NCI-H1930 (cell line): ENCODE results near the gene CGREF1.
"Not testable (repeated sequence)": the region's sequence is repeated elsewhere in the genome, so short reads cannot be mapped to it uniquely, and the experiment has no call there.

Experiments
- DNase-seq, 2 experiments: peaks; one replicate each; lab custom pipeline; 2025; lab: John Stamatoyannopoulos, UW

CGREF1 gene

DNA sequence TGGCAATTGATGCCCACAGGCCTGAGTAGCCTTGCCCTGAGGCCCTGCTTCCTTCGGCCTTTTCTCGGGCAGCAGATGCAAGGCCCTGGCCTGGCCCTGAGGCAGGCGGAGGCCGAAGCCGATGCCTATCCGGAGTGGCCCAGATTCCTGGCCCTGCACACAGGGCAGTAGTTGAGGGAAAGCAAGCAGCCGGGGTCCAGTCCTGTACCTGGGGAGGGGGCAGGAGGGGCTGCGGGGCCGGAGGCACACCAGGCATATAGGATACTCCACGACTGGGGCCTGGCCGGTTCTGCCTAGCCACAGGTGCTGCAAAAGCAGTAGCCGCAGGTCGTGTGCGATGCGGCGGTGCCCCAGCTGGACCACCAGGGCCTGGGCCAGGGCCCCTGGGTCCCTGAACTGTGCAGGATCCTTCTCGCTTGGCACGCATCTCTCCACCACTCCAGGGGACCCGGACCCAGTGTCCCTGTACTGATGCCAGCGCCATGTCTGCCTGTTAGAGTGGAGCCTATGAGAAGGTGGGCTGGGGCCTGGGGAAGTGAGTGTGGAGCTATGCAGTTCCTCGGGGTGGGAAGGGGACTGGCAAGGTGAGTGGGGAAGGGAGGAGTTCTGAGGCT, 18.5 kb upstream of the CGREF1 start:
- DNase-seq = no peak

DNA sequence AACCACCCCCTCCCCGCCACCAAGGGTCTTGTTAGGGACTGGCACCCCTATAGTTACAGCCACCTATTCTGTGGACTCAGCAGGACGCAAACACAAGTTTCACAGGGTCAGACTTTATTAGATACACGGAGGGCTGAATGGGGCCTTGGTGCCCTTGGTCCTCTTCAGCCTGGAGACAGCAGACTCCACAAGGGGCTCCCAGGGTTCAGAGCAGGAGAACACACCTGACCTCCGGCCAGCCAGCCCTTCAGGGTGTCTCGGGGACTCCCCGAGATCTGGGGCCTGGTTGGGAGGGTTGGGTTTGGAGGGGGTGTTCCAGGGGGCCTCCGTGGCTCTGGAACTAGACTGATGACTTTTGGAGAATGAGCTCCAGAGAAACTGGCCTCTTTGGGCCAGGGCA, 17.8 kb upstream of the CGREF1 start:
- DNase-seq = no peak

DNA sequence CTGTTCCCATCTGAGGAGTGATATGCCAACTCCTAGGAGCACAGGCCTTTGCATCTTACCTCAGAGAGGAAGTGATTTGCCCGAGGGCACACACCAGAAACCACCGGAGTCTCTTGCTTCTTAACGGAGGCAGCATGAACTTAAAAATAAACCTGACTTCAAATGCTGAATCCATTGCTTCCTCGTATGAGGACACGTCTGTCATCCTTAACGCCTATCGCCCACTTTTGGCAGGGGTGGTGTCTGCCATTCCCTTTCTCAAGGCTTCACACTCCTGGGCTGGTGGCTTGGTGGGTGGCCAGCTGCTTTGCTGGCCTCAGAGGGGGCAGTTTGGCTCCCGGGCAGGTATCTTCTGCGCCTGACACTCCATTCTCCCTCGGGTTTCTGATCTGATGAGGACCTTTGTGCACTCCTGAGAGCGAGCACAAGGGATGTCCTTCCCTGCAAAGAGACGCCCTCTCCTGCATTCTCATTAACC, 16.6 kb upstream of the CGREF1 start:
- DNase-seq = no peak

DNA sequence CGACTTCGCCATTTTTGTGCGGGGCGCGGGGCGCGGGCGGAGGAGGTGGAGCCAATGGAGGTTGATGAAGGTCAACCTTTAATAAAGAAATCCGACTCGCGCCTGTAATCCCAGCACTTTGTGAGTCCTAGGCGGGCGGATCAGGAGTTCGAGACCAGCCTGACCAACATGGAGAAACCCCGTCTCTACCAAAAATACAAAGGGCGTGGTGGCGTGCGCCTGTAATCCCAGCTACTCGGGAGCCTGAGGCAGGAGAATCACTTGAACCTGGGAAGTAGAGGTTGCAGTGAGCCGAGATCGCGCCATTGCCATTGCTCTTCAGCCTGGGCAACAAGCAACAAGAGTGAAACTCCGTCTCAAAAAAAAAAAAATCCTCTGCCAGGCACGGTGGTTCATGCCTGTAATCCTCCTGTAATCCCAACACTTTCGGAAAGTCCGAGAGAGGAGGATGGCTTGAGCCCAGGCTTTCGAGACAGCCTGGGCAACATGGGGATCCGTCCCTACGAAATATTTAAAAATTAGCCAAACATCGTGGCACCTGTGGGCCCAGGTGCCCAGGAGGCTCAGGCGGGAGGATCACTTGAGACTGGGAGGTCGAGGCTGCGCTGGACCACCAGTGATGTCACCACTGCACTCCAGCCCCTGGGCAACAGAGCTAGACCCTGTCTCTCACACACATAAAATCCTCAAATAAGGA, 16.0 kb upstream of the CGREF1 start:
- DNase-seq = no peak

DNA sequence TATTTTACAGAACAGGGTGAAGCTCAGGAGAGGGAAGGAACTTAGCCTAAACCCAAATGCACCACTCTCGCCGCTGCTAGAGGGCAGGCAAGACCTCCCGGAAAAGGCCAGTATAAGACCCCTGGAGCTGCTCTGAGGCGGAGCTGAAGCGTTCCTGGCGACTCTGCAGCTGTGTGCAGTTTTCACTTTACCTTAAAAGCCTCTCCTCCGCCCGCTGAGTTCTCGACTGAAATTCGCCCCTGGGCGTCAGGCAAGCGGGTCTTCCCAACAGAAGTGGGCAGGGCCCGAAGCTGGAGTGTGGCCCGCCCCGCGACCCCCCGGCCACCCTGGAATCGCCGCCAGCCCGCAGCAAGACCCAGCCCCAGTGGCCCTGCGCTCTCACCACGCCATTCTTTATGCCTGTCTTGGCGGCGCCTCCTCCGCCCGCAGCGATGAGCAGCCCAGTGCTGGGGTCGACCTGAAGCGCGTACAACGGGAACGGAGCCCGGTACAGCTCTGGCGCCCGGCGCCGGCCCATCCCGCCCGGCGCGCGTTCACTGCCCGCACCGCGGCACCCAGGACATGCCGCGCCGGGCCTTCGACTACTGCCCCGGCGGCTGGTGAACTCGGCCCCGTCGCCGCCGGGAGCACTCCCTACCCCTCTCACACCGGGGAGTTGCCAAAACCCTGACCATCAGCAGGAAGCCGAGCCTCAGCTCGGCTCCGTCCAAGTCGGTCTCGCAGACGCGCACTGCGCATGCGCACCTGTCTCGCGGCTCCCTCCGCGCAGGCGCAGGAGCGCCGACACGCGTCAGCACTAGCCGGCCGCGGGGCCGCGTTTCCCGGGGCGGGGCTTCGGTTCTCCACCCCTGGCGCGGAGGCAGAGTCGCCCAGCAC, 15.2 kb upstream of the CGREF1 start, which contains the start of gene PREB:
Gene PREB, minus strand, starts transcription at position 732 of the 876 bp plus-strand sequence. Its CDS starts 215 bp downstream, at position 517.
- peak; percentile 94 to 98 for DNase-seq

DNA sequence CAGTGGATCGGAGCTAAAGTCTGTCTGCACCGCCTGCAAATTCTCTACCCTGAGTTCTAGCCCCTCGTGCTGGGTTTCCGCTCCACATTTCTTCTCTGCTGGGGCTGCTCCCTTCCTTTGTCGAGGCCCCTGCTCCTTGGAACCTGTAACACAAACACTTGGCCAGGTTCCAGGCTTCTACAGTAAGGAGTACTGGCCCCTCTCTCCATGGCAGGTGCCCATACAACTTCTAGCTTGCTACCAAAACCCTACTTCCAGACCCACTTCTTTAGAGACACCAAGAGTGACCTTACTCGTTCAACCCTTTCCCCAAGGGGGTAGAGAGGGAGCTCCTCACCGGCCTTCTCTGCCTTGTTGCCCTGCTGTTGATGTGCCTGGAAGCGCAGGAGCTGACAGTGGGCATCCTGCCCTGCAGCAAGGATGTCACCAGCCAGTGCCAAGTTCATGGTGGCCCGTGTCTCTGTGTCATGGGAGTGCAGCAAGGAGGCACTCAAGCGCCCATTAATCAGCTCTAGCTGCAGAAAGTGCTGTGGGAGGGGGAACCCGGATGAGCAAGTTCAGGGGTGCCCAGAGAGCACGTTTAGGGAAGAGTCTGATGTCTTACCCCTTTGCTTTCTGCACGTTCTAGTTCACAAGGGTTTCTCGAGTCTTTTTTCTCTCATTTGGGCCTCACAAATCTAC, 14.4 kb upstream of the CGREF1 start:
- DNase-seq = no peak

DNA sequence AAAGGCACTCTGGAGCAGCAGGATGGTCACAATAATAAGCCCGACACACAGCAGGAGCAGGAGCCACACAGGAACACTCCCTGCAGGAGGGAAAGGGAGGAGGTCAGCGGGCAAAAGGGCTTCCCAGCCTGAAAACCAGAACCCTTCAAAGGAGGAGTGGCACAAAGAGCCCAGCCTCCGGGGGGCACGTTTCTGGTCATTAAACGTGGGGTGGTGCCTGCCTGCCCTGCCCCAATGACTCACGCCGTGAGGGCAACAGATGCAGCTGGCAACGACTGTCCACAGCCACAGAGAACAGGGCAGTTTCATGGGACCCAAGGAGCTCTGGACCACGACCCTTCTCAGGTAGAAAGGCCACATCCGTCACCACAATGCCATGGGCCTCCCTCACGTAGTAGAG, 12.5 kb upstream of the CGREF1 start:
- no peak for DNase-seq

DNA sequence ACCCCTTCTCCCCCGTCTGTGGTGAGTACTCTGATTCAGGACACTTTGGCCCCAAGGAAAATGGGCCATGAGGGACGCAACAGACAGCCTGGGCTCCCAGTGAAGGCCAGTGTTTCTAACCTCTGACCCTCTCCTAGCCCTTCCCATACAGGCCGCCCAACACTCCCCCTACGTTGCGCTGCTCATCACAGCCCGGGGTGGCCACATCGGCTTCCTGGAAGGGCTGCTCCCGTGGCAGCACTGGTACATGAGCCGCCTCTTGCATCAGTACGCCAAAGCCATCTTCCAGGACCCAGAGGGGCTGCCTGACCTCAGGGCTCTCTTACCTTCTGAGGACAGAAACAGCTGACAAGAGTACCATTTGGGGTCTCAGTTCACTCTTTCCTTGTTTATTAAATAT, 11.5 kb upstream of the CGREF1 start:
- no peak for DNase-seq

DNA sequence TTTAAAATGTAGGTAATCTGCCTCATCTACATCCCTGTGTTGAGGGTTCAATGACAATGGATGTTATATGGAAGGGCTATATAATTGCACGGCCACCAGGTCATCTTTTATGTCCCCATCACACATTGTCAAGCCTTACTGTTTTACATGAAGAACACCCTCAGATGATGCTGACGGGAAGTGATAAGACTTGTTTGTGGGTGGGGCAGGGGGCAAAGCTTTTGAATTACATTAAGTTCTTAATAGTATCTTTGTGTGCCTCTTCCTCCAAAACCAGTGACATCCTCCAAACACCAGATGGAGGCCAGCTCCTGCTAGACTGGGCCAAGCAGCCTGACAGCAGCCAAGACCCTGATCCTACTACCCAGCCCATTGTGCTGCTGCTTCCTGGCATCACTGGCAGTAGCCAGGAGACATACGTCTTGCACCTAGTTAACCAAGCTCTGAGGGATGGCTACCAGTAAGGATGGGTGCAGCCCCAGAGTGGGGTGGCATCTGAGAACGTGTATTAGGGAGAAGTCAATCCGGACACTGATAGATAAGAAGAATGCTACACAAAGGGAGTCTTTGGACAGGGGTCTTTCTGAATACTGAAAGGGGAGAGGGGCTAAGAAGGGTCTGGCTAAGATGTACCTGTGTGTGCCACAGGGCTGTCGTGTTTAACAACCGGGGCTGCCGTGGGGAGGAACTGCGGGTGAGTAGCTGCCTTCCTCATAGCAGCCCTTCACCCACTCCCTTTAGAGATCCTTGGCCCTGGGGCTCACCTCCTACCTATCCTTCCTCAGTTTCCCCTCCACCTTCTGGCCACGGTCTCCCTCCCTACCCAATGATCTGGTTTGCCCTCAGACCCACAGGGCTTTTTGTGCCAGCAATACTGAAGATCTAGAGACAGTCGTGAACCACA, 10.0 kb upstream of the CGREF1 start:
- DNase-seq = no peak

DNA sequence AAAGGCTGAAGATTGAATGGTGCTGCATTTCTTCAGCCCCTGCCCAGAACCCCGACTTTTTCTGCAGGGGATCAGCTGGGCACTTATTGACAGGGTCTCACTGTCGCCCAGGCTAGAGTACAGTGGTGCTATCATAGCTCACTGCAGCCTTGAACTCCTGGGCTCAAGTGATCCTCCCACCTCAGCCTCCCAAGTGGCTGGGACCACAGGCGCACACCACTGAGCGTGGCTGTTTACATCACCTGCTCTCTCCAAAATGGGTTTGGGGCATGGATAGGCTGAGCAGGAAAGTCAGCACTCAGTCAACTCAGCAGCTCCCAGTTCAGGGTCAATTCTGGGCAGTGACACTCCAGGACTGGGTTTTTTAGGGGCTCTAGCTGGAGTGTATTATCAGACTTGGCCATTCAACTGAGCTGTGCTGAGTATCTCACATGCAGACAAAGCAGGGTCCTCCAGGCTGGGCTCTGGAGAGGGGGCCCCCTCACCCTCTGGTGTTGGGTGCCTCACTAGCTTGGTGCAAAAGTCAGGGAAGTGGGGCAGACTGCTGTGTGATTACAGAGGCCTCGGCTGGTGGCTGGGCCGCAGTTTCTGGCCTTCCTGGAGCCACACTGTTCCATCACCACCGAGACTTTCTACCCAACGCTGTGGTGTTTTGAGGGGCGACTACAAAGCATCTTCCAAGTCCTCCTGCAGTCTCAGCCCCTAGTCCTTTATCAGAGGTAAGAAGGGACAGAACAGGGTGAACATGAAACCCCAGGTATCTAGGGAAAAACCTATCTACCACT, 9.1 kb upstream of the CGREF1 start:
- DNase-seq = no peak

DNA sequence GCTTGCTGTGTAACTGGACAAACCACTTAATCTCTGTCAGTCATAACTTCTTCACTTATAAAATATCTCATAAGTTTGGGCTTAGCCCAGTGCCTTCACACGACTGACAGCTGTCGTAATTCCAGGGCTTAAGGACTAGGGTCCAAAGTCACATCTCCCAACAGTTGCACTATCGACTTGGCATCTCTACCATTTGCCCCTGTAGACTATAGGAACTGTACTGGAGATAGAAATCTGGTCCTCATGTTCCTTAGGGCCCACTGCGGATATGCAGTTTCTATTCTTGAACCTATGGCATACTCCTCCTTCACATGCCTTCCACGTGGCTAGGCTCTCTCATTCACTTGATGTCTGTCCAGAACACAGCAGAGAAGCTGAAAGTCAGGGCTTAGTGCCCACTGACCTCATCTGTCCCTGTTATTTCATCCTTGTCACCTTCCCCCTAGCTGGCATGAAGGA, 7.4 kb upstream of the CGREF1 start:
- DNase-seq = no peak

DNA sequence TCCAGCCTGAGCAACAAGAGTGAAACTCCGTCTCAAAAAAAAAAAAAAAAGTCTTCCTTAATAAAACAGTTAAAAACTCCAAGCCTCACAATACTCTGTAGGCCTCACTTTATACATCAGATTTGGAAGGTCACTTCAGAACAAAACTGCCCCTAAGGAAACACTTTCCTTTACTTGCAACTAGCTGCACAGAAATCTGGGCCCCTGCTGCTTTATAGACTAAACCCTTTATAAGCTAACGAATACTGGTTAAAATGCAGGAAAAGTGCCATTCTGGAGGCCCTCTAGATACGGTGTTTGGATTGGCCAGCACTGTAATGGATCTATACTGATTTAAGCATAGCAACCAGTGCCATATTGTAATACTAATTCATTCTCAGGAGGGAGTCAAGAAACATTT, 6.2 kb upstream of the CGREF1 start:
- DNase-seq = no peak

DNA sequence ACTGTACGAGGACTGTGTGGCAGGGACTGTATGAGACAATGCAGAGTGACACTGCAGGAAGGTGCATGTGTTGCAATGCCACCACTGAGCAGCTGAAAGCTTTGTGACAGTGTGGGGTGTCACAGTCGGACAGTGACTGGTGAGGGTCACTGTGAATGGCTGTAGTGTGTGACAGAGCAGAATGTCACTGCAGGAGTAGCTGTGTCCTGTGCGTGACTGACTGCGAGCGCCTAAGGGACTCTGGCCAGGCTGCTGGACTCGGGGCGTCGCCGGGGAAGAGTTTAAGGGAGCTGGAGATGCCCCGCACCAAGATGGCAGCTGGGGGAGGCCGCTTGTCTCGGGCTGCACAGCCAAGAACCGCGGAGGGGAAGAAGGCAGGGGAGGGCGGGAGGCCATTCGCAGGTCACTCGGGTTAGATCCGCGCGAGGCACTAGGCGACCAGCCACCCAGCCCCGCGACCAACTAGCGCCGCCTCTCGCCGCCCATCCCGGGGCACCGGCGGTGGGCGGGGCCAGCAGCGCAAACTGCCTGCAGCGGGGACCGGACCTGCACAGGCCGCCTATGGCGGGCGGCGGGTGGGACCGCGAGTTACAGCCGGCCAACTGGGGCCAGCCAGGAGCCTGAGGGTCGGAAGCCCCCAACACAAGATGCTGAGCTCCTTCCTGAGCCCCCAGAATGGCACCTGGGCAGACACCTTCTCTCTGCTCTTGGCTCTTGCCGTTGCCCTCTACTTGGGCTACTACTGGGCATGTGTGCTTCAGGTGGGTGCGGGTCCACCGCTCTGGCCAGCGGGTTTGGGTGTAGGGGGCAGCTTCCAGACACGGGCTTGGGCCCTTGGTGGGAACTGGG, 4.6 kb upstream of the CGREF1 start, which contains the start of gene ABHD1:
Gene ABHD1, plus strand, starts transcription at position 514 of the 849 bp plus-strand sequence. Its CDS starts 134 bp downstream, at position 648.
- peak in 1 of 2 experiments; percentile 52 for DNase-seq

DNA sequence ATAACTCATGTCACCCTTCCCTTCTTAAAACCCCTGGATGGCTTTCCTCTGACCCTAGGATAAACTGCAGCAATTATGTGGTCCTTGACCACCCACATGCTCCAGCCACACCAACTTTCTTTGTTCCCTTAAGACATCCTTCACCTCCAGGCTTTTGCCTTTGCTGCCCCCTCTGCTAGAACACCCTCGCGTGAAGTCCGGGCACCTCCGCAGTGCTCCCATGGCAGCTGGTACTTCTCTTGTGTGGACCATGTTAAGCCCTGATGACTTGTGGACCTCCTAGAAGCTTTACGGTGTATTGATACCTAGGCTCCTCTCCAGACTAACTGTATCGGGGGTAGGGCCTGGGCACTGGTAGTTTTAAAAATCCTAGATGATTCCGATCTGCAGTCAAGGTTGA, 3.9 kb upstream of the CGREF1 start:
- no peak for DNase-seq

DNA sequence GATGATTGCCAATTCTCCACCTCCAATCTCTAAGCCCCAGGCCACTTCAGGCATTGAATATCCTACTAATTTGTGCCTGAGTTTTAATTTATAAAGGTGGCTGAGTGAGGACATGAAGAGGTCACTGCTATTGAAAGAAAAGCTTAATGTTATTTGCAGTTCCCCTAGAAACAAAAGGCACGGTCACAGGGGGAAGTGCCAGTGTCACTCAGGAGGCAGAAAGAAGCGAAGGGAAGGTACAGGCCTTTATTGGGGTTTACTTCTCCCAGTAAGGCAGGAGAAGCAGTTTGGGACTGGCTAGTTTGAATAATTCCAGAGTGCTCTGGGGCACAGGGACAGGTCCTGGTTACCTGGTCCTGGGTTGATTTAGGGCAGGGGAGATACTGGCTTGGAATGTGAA, 3.0 kb upstream of the CGREF1 start:
- no peak for DNase-seq

DNA sequence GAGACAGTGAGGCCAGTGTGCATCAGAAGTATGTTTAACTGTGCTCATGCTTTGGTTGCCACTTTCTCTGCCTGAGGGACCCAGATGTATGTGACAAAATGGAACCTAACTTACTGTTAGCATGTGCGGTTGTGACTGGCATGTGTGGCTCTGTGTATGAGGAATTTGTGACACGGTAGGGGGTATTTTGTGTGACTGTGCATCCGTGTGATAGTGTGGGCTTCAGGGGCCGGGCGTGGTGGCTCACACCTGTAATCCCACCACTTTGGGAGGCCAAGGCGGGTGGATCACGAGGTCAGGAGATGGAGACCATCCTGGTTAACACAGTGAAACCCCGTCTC, 372 bp upstream of the CGREF1 start:
- not testable (repeated sequence) for DNase-seq

DNA sequence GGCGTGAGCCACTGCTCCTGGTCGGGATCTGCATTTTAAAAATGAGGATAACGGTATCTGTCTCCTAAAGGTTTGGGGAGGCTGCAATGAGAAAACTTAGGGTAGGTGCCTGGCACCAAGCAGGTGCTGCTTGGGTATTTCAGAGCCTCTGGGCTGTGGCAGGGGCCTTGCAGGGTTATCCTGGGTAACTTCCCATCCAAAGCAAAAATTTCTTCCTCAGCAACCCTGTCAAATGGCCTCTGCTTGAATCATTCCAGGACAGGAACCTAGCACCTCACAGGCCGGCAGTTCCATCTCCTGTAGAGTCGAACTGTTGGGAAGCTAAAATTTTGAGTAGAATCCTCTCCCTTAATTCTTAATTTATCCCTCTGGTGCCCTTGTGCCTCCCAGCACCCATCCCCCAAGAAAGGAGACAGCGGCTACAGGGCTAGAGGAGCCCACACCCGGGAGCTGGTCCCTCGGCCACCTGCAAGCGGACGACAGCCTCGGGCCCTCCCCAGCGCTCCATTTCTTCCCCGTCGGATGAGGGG, 868 bp downstream of the CGREF1 start:
- DNase-seq = no peak

DNA sequence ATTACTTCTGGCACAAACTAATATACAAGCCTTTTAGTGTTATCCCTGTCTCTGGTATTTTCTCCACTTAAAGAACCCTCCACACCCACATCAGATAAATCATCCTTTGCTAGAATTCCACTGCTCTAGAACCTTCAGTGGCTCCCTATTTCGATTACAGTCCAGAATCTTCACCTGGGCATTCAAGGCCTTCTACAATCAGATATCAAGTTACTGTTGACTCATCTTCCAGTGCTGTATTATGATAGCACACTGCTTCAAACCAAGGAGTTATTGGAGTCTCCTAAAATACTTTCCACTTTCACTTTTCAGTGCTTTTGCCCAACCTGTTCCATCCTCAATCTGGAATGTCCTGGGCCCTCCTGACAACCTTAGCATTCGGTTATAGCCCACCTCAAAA, 3.4 kb downstream of the CGREF1 start:
- no peak for DNase-seq
